ENCODE measurements around the gene KCNH8.
"Not testable (repeated sequence)": the region's sequence is repeated elsewhere in the genome, so short reads cannot be mapped to it uniquely, and the experiment has no call there.

The KCNH8 gene

DNA sequence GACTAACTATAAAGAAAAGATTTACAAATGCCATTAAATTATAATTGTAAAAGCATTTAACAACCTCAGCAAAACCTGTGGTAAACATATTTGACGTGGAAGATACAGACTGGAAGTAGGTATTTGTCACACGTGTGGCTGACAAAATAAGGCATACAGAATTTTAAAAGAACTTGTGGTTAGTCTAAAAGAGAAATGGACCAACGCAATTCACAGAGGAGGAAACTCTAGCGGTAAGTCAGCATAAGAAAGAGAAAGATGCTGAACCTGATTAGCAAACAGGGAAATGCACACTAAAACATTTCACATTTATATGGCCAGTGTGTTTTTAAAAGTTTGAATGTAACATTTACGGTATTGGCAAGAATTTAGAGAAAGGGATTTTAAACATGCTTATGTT is 35.3 kb downstream of the KCNH8 start:
- DNase-seq = no peak

DNA sequence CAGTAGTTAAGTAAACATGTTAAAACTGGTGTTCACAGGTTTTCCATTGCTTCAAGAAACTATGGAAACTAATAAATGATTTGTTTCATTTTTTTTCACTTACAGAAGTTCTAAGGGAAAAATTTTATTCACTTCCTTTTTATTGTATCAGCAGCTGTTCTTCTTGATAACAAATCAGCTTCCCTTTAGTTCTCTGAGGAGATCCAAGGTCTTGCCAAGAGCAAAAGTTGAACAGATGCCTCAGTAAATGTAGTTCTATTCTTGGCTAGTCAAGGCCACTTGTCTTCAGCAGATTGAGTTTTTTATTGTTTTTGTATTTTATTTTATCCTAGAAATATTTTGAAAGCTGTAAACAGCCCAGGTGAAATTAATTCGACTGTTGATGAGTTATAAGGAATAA is 41.8 kb downstream of the KCNH8 start:
- no peak for DNase-seq

GRCh38 chr3:19190602-19191001 is 42.3 kb downstream of the KCNH8 start:
- no peak for DNase-seq

GRCh38 chr3:19199131-19199530 is 50.8 kb downstream of the KCNH8 start:
- no peak for DNase-seq

DNA sequence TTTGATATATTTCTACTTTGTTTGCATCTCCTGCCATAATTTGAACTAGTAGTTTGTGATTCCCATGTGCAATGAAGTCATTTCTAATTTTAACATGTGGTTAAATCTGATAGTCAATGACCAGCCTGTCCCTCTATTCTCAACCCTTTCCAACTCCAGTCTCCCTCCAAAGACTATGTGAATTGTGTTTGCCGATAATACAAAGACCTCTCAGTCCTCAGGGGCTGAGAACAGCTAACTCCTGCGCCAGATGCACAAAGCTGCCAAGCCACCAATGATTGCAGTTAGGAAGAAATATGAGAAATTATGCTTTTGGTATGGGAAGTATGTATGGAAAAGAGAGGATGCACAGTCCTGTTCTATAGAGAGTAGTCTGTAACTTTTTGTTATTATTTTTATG is 54.0 kb downstream of the KCNH8 start:
- DNase-seq = no peak

DNA sequence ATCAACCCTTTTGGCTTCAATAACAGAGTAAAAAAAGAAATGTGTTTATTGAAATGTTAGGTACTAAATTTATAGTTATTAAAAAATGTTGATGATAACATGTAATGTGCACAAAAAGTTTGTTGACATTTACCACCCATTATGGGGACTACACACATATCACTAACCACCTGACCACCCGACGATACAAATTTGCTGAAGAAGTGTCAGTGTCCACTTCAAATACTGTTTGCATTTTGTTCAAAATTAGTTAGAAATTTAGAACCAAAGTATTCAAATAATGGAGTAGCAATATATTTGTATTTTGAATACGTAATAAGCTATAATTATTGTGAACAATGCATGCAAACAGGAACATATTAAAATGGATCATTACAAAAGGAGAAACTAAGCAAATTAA is 54.4 kb downstream of the KCNH8 start:
- no peak for DNase-seq

DNA sequence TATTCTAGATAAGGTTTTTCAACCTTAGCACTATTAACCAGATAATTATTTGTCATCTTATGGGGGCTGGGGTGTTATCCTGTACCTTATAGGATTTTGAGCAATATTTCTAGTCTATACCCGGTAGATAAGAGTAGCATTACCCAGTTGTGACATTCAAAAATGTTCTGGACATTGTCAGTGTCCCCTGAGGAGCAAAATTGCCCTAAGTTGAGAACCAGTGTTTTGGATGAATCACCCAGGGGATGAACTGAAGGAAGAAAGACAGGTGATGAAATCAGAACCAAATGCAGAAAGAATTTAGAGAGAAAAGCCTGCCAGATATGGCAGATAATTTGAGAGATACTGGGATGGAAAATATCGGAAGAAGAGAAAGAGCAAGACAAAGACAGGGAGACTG is 58.2 kb downstream of the KCNH8 start:
- DNase-seq = no peak

DNA sequence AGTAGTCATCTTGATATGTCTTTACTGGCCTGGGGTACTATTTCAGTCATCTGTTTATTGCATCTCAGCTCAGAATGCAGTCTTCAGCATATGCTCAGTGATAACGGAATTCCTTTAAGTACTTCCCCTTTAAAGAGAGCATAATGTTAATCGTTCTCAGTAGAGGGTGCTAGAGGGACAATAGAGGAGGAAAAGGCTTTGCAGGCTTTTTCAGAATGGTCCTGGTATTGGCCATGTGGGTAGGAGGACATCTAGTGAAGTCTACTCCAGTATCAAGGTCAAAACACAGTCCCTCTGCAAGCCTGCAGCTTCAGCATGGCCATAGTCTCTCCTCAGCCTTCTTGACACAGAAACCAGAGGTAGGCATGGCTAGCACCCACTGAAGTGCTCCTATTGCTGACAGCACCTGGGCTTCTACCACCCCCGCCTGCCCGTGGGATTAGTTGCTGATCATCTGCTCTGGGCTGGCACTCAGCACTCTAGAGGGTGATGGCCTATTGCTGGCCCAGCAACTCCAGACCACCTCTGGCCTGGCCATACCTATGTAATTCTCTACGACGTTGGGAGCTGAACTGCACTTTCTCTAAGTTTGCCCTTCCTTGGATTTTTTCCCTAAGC is 65.4 kb downstream of the KCNH8 start:
- peak; percentile 49 for DNase-seq

DNA sequence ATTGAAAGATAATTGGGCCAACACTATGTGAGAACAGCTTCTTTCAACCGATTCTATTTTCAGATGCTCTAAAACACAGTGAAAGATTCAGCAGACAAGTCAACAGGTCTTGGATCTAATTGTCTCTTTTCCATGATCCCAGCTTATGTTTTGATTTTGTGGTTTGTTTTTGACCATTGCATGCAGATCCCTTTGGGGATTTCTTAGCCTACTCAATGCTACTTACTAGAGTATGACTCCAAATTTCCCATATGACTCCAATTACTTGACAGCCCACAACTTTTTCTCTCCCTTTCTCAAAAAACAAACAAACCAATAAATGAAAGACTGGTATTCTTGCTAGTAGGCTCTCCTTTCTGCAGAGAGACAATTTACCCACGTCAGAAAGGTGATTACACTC is 67.1 kb downstream of the KCNH8 start:
- DNase-seq = no peak

DNA sequence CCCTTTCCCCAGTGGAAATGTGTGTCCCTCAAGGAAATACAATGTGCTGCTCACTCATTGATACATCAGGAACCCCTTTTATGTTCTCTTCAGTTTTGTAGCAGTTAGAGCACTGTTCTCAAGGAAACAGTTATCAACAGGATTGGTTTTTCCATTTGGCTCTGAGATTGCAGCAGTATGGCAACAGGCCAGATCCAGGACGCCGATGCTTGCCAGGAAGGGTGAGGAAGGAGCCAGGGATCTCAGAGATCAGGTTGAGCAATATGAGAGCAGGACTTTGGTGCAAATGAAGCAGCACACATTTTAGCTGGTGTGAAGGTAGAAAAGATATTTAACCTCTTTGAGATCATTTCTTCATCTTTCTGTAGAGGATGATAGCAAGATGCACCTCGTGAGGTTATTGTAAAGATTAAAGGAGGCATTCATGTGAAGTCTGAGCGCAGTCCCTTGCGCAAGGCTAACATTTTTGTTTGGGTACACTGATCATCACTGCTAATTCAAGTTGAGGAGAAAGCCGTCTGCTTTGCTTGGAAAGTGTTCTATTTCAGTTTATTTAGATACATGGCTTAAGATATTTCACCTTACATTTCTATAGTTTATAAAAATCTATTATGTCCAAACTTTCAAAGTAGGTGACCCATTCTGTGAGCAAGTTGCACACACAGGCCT is 68.5 kb downstream of the KCNH8 start:
- no peak for DNase-seq

- no peak for DNase-seq
Observed at GRCh38 chr3:19220311-19220710, 72.0 kb downstream of the KCNH8 start.

GRCh38 chr3:19221081-19221480 is 72.8 kb downstream of the KCNH8 start:
- DNase-seq = no peak

DNA sequence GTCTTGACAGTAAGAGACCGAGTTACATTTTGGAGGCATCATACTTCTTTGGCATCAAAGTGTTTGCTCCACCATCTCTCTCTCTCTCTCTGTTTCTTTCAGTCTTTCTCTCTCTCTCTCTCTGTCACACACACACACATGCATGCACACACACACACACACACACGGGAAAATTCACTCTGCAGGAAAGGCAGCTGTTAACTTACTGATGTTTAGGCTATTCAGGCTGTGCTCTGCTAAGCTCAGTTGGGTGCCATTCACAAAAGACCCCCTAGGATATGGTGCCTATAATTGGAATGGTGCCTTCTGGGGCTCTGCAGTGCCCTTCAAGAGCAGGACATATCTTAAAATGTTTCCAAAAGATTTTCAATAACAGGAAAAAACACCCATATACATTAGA is 78.2 kb downstream of the KCNH8 start:
- DNase-seq = peak; percentile 82

DNA sequence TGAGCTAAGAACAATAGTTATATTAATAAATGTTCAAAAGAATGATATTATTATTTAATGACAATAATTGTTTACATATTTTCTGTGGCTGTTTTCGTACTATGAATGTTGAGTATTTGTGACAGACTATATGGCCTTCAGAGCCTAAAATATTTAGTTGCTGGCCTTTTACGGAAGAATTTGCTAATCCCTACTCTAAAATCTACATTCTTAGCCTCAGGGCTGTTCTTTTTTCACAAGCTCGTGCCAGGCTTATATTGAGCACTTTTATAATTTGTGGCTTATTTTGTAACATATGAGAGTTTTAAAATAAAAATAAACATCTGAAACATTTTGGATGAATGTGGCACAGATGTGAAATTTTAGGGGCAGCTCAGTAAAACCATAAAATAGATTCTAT is 79.9 kb downstream of the KCNH8 start:
- DNase-seq = no peak

DNA sequence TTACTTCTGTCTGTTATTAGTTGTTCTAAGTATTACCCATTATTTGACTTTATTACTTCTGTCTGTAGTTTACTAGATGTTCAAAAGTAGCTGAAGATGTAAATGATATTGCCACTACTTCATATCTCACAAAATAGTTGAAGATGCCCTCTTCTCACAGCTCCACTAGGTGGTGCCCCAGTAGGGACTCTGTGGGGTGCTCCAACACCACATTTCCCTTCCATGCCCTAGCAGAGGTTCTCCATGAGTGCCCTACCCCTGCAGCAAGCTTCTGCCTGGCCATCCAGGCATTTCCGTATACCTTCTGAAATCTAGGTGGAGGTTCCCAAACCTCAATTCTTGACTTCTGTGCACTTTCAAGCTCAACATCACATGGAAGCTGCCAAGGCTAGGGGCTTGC is 80.8 kb downstream of the KCNH8 start:
- no peak for DNase-seq

DNA sequence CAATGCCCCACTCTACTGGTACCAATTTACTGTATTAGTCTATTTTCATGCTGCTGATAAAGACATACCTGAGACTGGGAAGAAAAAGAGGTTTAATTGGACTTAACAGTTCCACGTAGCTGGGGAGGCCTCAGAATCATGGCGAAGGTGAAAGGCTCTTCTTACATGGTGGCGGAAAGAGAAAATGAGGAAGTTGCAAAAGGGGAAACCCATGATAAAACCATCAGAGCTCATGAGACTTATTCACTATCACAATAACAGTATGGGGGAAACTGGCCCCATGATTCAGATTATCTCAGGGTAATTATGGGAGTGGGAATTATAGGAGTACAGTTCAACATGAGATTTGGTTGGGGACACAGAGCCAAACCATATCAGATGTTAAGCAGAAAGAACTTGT is 81.6 kb downstream of the KCNH8 start:
- not testable (repeated sequence) for DNase-seq

DNA sequence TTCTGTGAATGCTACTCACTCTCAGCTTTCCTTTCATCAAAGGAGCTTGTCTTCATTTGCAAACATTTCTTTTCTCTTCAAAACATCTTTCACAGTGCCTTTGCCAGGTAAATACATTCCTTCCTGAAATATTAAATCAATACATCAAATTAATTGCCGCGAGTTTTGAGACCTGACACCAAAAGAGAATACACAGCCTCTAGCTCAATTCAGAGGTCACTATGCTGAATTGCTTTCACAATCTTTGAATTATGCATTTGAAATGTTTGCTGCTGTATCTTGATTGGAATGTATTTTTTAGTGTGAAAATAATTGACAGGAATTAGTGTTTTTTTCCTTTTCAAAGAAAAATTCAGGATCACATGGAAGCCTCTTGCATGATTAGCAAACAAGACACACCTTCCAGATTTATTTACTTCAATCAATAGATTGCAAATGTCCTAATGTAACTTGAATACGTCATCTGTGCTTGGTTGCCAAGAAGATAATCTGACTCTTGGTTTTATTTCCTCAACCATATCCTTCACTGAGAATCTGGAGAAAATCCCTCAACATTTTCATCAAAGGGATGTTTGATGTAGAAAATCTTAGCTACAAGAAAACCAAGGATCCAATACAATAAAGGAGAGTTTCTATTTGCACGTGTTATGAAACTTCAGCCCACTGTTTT is 83.6 kb downstream of the KCNH8 start:
- DNase-seq = no peak

GRCh38 chr3:19232566-19232965 is 84.3 kb downstream of the KCNH8 start:
- no peak for DNase-seq

DNA sequence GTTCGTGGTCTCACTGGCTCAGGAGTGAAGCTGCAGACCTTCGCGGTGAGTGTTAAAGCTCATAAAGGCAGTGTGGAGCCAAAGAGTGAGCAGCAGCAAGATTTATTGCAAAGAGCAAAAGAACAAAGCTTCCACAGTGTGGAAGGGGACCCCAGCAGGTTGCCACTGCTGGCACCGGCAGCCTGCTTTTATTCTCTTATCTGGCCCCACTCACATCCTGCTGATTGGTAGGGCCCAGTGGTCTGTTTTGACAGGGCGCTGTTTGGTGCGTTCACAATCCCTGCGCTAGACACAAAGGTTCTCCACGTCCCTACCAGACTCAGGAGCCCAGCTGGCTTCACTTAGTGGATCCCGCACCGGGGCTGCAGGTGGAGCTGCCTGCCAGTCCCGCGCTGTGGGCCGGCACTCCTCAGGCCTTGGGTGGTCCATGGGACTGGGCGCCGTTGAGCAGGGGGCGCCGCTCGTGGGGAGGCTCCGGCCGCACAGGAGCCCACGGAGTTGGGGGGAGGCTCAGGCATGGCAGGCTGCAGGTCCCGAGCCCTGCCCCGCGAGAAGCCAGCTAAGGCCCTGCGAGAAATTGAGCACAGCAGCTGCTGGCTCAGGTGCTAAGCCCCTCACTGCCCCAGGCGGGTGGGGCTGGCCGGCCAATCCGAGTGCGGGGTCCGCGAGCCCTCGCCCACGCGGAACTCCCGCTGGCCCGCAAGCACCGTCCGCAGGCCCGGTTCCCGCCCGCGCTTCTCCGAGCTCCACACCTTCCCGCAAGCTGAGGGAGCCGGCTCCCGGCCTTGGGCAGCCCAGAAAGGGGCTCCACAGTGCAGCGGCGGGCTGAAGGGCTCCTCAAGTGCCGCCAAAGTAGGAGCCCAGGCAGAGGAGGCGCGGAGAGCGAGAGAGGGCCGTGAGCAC is 85.8 kb downstream of the KCNH8 start:
- DNase-seq = peak; percentile 71

DNA sequence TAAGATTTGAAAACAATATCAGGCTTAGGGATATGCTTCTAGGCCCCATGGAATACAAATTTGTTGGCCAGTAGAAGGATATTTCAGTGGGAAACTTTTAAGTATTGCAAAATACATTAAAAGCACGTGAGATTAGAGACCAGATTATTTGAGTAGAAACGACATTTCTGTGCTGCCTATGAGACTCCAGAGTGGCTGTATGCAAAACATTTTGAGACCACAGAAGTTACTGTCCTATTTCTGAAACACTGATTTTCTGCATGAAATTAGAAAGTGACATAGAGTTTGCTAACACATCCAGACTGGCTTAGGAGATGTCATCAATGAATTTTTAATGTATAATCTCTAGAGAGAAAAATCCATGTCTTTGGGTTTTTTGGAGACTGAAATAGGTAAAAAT is 99.8 kb downstream of the KCNH8 start:
- no peak for DNase-seq

DNA sequence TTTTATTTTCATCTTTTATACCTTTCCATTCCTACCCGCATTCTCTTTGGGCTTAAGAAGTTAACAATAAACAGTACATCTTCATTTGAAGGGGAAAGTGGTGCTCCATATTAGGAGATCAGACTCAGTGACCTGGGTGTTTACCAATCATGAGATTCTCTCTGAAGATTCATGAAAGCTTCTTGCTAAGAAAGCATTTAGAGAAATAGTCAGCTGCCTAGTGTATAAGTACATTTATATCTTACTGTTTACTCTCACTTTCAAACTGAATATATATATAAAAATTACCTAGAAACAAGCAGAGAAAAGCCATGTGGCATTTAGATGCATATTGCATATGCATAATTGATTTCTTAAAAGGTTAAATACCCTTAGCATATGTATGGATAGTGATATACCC is 100.5 kb downstream of the KCNH8 start:
- DNase-seq = no peak

DNA sequence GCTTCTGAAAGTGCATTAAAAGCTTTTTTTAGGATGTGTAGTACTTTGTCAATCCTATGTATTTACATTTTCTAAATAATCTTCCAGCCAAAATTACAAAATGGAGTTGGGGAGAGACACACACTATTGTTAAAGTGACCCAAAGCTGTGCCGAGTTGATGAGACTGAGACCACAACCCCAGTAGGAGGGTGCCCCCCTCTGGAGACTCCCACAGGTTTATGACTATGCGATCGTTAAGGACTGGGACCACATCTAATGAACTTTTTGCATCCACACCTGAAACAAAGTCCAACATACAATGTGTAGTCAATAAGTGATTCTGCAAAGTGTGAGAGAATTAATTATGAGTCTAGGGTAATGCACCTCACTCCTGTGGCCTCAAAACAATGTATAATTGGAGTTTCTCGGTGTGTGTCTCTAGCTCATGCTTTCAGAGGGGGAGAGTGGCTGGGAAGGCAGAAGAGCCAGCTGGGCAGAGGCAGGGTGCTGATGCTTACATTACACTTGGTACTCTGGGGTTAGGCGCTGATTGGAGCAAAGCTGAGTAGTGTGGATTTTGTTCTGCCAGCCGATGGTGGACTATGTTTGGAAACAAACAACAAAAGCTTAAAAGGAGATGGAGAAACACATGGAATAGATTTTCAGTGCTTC is 102.8 kb downstream of the KCNH8 start:
- DNase-seq = peak; percentile 23

DNA sequence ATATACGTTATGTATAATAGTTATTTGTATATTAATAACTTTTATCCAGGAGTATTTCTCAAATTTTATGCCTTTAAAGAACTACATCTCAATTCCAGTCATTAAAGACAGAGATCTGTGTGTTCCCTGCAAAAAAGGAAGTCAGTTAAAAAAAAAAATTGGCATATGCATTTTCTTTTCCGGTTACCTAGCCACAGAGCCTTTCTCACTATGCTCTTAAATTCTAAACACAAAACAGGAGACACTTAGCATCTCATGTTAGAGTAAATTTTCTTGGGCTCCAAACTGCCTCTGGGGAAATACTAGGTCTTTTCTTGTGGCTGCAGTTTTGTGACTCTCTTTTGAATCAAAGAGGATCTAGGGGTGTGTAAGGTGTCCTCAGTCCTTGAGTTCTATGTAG is 105.9 kb downstream of the KCNH8 start:
- no peak for DNase-seq
